Neural progenitor cell (in vitro differentiated cells): ENCODE results near the gene PRAF2. TPM values are rescaled to one million over a fixed set of nuclear protein-coding genes. Genes with fewer than 3 reads are reported as not detected.
A peak's percentile ranks its signal among the peaks of the same experiment; 100 is the strongest.

Source experiments
- DNase-seq: peaks from one replicate; pipeline ENCODE4 v3.0.0-alpha.2; 2016; ENCODE audit warnings: low spot score
- H2AFZ ChIP-seq: fragments of 200-600 bp; sonication (generic); replicated peaks from 2 replicates; pipeline ENCODE4 v1.6.1; 2016; ENCODE audit warnings: antibody characterized with exemption
- H3F3A ChIP-seq: fragments of 200-600 bp; sonication (generic); 2 replicates; pipeline ENCODE4 v1.6.1; 2016; ENCODE audit warnings: antibody characterized with exemption, low read depth
- H3K27ac ChIP-seq: fragments of 200-600 bp; sonication (generic); 2 replicates; pipeline ENCODE4 v1.5.1; 2016; ENCODE audit warnings: mild to moderate bottlenecking
- H3K27me3 ChIP-seq: fragments of 200-600 bp; sonication (generic); 2 replicates; pipeline ENCODE4 v1.6.1; 2016; ENCODE audit warnings: mild to moderate bottlenecking, moderate library complexity
- H3K36me3 ChIP-seq: fragments of 200-600 bp; sonication (generic); 2 replicates; pipeline ENCODE4 v1.5.1; 2016
- H3K4me1 ChIP-seq: fragments of 200-600 bp; sonication (generic); 2 replicates; pipeline ENCODE4 v1.6.1; 2016; ENCODE audit warnings: mixed run types
- H3K4me2 ChIP-seq: fragments of 200-600 bp; sonication (generic); 2 replicates; pipeline ENCODE4 v1.6.1; 2016
- H3K4me3 ChIP-seq: fragments of 200-600 bp; sonication (generic); 2 replicates; pipeline ENCODE4 v1.5.1; 2016
- H3K79me2 ChIP-seq: fragments of 200-600 bp; sonication (generic); 2 replicates; pipeline ENCODE4 v1.6.1; 2016; ENCODE audit warnings: low read depth
- H3K9ac ChIP-seq: fragments of 200-600 bp; sonication (generic); 2 replicates; pipeline ENCODE4 v1.6.1; 2016
- H3K9me3 ChIP-seq: fragments of 200-600 bp; sonication (generic); 2 replicates; pipeline ENCODE4 v1.5.1; 2016; ENCODE audit warnings: low read depth
- H4K20me1 ChIP-seq: fragments of 200-600 bp; sonication (generic); 2 replicates; pipeline ENCODE4 v1.6.1; 2016; ENCODE audit warnings: low read depth
- H3K27ac Mint-ChIP-seq: 3 replicates; pipeline ENCODE4 v1.8.0; 2021; ENCODE audit warnings: mixed read lengths
- H3K27me3 Mint-ChIP-seq: 2 replicates; pipeline ENCODE4 v1.8.0; 2022; ENCODE audit warnings: low read depth, mild to moderate bottlenecking, inconsistent platforms, moderate library complexity, mixed read lengths; ENCODE audit not compliant: insufficient read depth
- H3K36me3 Mint-ChIP-seq: 3 replicates; pipeline ENCODE4 v1.8.0; 2021; ENCODE audit warnings: mixed read lengths
- H3K4me1 Mint-ChIP-seq: 3 replicates; pipeline ENCODE4 v1.8.0; 2021; ENCODE audit warnings: mixed read lengths
- H3K4me3 Mint-ChIP-seq: 3 replicates; pipeline ENCODE4 v1.8.0; 2021; ENCODE audit warnings: mild to moderate bottlenecking, moderate library complexity, mixed read lengths
- H3K9me3 Mint-ChIP-seq: 3 replicates; pipeline ENCODE4 v1.8.0; 2020; ENCODE audit warnings: mixed read lengths
- CTCF ChIP-seq: fragments of 200-600 bp; sonication (generic); IDR thresholded peaks from 2 replicates; pipeline ENCODE4 v1.5.1; 2017; ENCODE audit warnings: antibody characterized with exemption, mild to moderate bottlenecking
- EZH2 ChIP-seq: fragments of 200-600 bp; sonication (generic); IDR thresholded peaks from 2 replicates; pipeline ENCODE4 v1.6.1; 2017; ENCODE audit warnings: antibody characterized with exemption, mild to moderate bottlenecking, moderate library complexity
- EZH2phosphoT487 ChIP-seq: fragments of 200-600 bp; sonication (generic); IDR thresholded peaks from 2 replicates; pipeline ENCODE4 v1.6.1; 2017; ENCODE audit warnings: antibody characterized with exemption
- total RNA-seq: library from RNA; depleted of rRNA; stranded (reverse); fragments of >200 nt; gene quantifications from 2 replicates; pipeline ENCODE4 v1.2.3, GENCODE V29; 2015; ENCODE audit warnings: low replicate concordance

The PRAF2 gene
- total RNA-seq, 1 donor from 2014 or later, result 0.30 TPM

- peaks cover 12% of the 10 kb centered on the region for H3K27me3 Mint-ChIP-seq
- peaks cover 30% of the 10 kb centered on the region for H3K9me3 Mint-ChIP-seq
- Histone ChIP-seq H3K9ac (no peak within 1 kb of the TSS), H3K9me3 (no peaks in the 10 kb centered on the region), H3K27ac (no peak within 1 kb of the TSS), H3K4me2 (no peak within 1 kb of the TSS), H4K20me1 (no peaks in the 10 kb centered on the region), H3K4me3 (no peak within 1 kb of the TSS), H2AFZ (no peak within 1 kb of the TSS), H3K79me2 (peaks cover 7% of the 10 kb centered on the region), H3K4me1 (no peaks in the 10 kb centered on the region), H3K36me3 (no peaks in the 10 kb centered on the region), H3K27me3 (no peaks in the 10 kb centered on the region), H3F3A (peaks cover 4% of the 10 kb centered on the region)
- H3K27ac Mint-ChIP-seq, result no peak within 1 kb of the TSS
- H3K4me3 Mint-ChIP-seq, result no peak within 1 kb of the TSS
- no peak for DNase-seq
- peaks cover 15% of the 10 kb centered on the region for H3K4me1 Mint-ChIP-seq
- H3K36me3 Mint-ChIP-seq, result peaks cover 11% of the 10 kb centered on the region
- TF ChIP-seq EZH2 (no peak), CTCF (no peak), EZH2phosphoT487 (no peak)
These were observed 15.0 kb downstream of the PRAF2 start, which contains the start of gene CCDC120 for GRCh38 chrX:49058794-49059193. CCDC120 (plus strand) TSS chrX:49058999; CDS start chrX:49062042, 3,043 bp downstream.

- Histone ChIP-seq H3K4me2 (peak overlapping the region; percentile 67), H3K4me1 (no peaks in the 10 kb centered on the region), H3K79me2 (peaks cover 7% of the 10 kb centered on the region), H3K4me3 (peak overlapping the region; percentile 69), H4K20me1 (no peaks in the 10 kb centered on the region), H3K36me3 (no peaks in the 10 kb centered on the region), H3K27me3 (no peaks in the 10 kb centered on the region), H3F3A (peaks cover 4% of the 10 kb centered on the region), H3K9me3 (no peaks in the 10 kb centered on the region), H2AFZ (no peak overlapping the region), H3K27ac (no peak overlapping the region), H3K9ac (no peak overlapping the region)
- peak overlapping the region; percentile 15 for H3K27ac Mint-ChIP-seq
- H3K4me1 Mint-ChIP-seq, result peaks cover 15% of the 10 kb centered on the region
- no peak for TF ChIP-seq CTCF
- H3K4me3 Mint-ChIP-seq, result peak overlapping the region; percentile 87
- peaks cover 14% of the 10 kb centered on the region for H3K27me3 Mint-ChIP-seq
- peaks cover 39% of the 10 kb centered on the region for H3K9me3 Mint-ChIP-seq
- DNase-seq, result no peak
- H3K36me3 Mint-ChIP-seq, result peaks cover 6% of the 10 kb centered on the region
These were observed 19.6 kb downstream of the PRAF2 start for GRCh38 chrX:49054073-49054762.

- no peak overlapping the region for H3K27ac Mint-ChIP-seq
- Histone ChIP-seq H4K20me1 (no peaks in the 10 kb centered on the region), H3K9ac (peak overlapping the region; percentile 32), H3K36me3 (no peaks in the 10 kb centered on the region), H3K4me3 (peak overlapping the region; percentile 69), H3K9me3 (no peaks in the 10 kb centered on the region), H3K27ac (peak overlapping the region; percentile 20), H3F3A (peaks cover 4% of the 10 kb centered on the region), H2AFZ (no peak overlapping the region), H3K4me1 (no peaks in the 10 kb centered on the region), H3K4me2 (peak overlapping the region; percentile 67), H3K79me2 (peaks cover 7% of the 10 kb centered on the region), H3K27me3 (no peaks in the 10 kb centered on the region)
- no peak for TF ChIP-seq EZH2phosphoT487
- TF ChIP-seq CTCF, result no peak
- TF ChIP-seq EZH2, result no peak
- peak overlapping the region; percentile 87 for H3K4me3 Mint-ChIP-seq
- peaks cover 14% of the 10 kb centered on the region for H3K27me3 Mint-ChIP-seq
- peaks cover 15% of the 10 kb centered on the region for H3K4me1 Mint-ChIP-seq
- H3K36me3 Mint-ChIP-seq, result peaks cover 6% of the 10 kb centered on the region
- H3K9me3 Mint-ChIP-seq, result peaks cover 40% of the 10 kb centered on the region
- DNase-seq, result peak; percentile 92
These were observed 20.4 kb downstream of the PRAF2 start for GRCh38 chrX:49053223-49054072.
